ENCODE data around the gene LANCL2. TPM values are rescaled to one million over a fixed set of nuclear protein-coding genes. Genes with fewer than 3 reads are reported as not detected.

LANCL2 gene
- total RNA-seq, 1 donor from 2014 or later = 11.6 TPM

DNA sequence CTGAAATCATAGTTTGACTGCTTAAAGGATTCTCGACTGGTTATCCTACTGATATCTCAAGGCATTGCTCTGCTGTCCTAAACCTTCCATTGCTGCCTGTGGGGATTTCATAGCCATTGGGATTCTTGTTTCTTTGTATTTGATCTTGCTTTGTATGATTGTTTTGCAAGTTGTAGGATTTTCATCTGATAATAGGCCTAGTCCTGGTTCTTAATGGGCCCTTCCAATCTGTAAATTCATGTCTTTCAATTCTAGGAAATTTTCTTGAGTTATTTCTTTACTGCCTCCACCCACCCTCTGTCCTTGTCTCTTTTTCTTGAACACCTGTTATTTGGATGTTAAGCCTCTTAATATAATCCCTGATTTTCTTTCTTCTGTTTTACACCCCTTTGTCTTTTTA lies 72.2 kb downstream of the LANCL2 start:
- Mint-ChIP-seq H3K4me3 (ENCODE audit: unreplicated experiment) (no peak overlapping the region), H3K36me3 (ENCODE audit: unreplicated experiment) (peaks cover 3% of the 10 kb centered on the region), H3K9me3 (ENCODE audit: unreplicated experiment) (no peaks in the 10 kb centered on the region), H3K27ac (ENCODE audit: unreplicated experiment) (no peak overlapping the region), H3K27me3 (ENCODE audit: unreplicated experiment) (no peaks in the 10 kb centered on the region), H3K4me1 (ENCODE audit: unreplicated experiment) (peaks cover 16% of the 10 kb centered on the region)
- TF ChIP-seq, protein P1, sequence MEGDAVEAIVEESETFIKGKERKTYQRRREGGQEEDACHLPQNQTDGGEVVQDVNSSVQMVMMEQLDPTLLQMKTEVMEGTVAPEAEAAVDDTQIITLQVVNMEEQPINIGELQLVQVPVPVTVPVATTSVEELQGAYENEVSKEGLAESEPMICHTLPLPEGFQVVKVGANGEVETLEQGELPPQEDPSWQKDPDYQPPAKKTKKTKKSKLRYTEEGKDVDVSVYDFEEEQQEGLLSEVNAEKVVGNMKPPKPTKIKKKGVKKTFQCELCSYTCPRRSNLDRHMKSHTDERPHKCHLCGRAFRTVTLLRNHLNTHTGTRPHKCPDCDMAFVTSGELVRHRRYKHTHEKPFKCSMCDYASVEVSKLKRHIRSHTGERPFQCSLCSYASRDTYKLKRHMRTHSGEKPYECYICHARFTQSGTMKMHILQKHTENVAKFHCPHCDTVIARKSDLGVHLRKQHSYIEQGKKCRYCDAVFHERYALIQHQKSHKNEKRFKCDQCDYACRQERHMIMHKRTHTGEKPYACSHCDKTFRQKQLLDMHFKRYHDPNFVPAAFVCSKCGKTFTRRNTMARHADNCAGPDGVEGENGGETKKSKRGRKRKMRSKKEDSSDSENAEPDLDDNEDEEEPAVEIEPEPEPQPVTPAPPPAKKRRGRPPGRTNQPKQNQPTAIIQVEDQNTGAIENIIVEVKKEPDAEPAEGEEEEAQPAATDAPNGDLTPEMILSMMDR (IDR thresholded peaks at IDR 0.05) = no peak
- no peak for DNase-seq (ENCODE audit: extremely low spot score, unreplicated experiment)

DNA sequence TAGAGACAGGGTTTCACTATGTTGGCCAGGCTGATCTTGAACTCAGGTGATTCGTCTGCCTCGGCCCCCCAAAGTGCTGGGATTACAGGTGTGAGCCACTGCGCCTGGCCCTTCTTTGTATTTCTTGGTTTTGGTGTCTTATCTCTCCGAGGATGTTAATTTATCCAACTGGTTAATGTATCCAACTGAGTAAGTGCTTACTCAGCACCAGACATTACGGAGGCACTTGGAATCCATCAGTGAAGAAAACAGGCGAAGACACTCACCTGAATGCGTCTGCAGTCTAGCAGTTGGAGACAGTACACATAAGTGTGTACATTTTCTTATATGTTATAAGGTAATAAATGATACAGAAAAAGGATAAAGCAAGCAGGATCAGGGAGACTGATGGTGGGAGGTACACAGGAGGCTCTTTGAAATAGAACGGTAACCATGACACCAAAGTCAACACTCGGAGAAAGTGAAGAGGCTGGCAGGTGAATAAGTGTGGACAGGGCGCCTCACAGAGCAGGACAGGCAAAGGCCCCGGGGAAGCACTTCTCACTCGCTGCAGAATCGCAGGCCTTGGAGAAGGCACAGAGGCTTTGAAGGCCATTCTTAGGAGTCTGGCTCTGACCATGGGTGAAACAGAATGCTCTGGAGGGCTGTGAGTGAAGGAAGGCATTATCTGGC lies 73.1 kb downstream of the LANCL2 start:
- DNase-seq (ENCODE audit: extremely low spot score, unreplicated experiment) = no peak
- Mint-ChIP-seq H3K27me3 (ENCODE audit: unreplicated experiment) (no peaks in the 10 kb centered on the region), H3K4me1 (ENCODE audit: unreplicated experiment) (peaks cover 16% of the 10 kb centered on the region), H3K4me3 (ENCODE audit: unreplicated experiment) (no peak overlapping the region), H3K9me3 (ENCODE audit: unreplicated experiment) (no peaks in the 10 kb centered on the region), H3K27ac (ENCODE audit: unreplicated experiment) (no peak overlapping the region), H3K36me3 (ENCODE audit: unreplicated experiment) (no peaks in the 10 kb centered on the region)
- TF ChIP-seq, protein P1 (IDR thresholded peaks at IDR 0.05) = no peak

DNA sequence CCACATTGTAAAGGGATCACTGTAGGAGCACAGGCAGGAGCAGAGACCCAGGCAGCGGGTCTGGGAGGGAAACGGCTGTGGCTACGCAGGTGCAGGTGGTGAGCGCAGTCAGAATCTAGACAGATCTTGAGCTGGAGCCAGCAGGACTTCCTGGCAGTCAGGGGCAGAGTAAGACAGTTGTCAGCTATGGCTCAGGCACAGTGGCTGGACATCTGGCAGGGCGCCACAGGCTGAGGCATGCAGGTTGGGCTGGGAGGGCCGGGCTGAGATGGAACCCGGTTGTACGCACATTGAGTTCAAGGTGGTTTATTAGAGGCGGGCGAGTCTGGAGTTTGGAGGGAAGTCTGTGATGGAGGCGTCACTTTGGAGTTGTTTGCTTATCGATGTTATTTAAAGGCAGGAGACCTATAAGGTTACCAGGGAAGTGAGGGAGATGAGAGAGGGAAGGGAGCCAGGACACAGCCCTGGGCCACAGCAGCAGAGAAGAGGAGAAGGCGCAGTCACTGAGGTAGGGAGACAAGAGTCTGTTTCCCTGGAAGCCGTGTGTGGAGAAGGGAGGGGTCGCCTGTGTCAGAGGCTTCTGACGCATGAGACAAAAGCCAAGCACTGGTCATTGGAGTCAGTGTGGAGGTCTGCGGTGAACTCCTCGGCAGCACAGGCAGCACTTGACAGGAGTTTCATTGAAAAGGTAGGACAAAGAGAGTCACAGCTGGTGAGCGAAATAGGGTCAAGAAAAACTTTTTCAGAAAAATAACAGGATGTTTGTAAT lies 73.8 kb downstream of the LANCL2 start:
- Mint-ChIP-seq H3K36me3 (ENCODE audit: unreplicated experiment) (no peaks in the 10 kb centered on the region), H3K27ac (ENCODE audit: unreplicated experiment) (no peak overlapping the region), H3K4me1 (ENCODE audit: unreplicated experiment) (peaks cover 16% of the 10 kb centered on the region), H3K9me3 (ENCODE audit: unreplicated experiment) (no peaks in the 10 kb centered on the region), H3K4me3 (ENCODE audit: unreplicated experiment) (no peak overlapping the region), H3K27me3 (ENCODE audit: unreplicated experiment) (no peaks in the 10 kb centered on the region)
- no peak for DNase-seq (ENCODE audit: extremely low spot score, unreplicated experiment)
- TF ChIP-seq, protein P1 (IDR thresholded peaks at IDR 0.05) = no peak

DNA sequence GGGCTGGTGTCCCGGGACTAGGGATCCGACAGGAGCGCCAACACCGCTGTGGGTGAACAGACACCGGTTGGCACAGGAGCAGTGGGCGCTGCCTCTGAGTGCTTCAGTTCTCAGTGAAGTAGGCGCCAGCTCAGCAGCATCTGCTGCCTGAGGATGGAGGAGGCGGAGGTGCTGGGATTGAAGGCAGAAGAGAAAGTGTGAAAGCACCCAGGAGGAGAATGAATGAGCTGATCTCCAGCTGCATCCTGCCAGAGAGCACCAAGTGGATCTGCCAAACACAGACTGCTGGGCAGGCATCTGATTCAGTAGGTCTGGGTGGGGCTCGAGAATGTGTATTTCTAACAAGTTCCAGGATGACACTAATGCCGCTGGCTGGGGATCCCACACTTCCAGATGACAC lies 74.5 kb downstream of the LANCL2 start:
- no peaks in the 10 kb centered on the region for H3K9me3 Mint-ChIP-seq (ENCODE audit: unreplicated experiment)
- TF ChIP-seq, protein P1 (IDR thresholded peaks at IDR 0.05) = no peak
- peaks cover 16% of the 10 kb centered on the region for H3K4me1 Mint-ChIP-seq (ENCODE audit: unreplicated experiment)
- H3K27me3 Mint-ChIP-seq (ENCODE audit: unreplicated experiment) = no peaks in the 10 kb centered on the region
- no peak overlapping the region for H3K27ac Mint-ChIP-seq (ENCODE audit: unreplicated experiment)
- no peak for DNase-seq (ENCODE audit: extremely low spot score, unreplicated experiment)
- no peak overlapping the region for H3K4me3 Mint-ChIP-seq (ENCODE audit: unreplicated experiment)
- no peaks in the 10 kb centered on the region for H3K36me3 Mint-ChIP-seq (ENCODE audit: unreplicated experiment)

DNA sequence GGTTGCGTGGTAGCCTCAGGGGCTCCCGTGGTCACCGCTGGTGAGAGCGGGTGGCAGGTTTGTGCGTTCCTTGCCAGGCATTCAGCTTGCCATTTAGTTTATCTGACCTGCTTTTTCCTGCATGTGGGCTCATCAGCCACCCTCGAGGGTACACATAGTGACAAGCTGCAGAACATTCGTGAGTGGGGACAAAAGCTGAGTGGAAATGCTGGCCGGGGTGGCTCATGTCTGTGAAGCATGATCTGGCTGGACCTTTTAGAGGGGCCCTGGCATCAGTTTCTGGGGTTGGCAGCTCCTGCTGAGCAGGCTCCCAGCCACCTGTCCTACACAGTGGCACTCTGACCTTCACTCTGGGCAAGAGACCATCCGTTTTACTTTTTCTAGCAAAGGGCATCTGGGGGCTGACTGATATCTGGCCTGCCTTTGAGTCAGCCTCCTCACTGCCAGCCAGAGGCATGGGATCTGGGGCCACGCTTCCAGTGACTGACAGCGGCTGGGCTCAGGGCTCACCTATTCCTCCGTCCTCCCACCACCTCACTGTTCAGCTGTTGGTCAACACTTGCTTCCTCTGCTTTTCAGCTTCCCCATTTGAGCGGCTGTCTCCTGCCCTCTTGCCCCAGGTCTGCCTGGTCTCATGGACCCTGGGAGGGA lies 75.0 kb downstream of the LANCL2 start:
- Mint-ChIP-seq H3K4me3 (ENCODE audit: unreplicated experiment) (no peak overlapping the region), H3K4me1 (ENCODE audit: unreplicated experiment) (peaks cover 16% of the 10 kb centered on the region), H3K36me3 (ENCODE audit: unreplicated experiment) (no peaks in the 10 kb centered on the region), H3K27ac (ENCODE audit: unreplicated experiment) (no peak overlapping the region), H3K27me3 (ENCODE audit: unreplicated experiment) (no peaks in the 10 kb centered on the region), H3K9me3 (ENCODE audit: unreplicated experiment) (no peaks in the 10 kb centered on the region)
- TF ChIP-seq, protein P1 (IDR thresholded peaks at IDR 0.05) = no peak
- no peak for DNase-seq (ENCODE audit: extremely low spot score, unreplicated experiment)

Data from osteocyte (in vitro differentiated cells).